K562 (cell line): ENCODE measurements around the gene HSD17B3. TPM values are rescaled to one million over a fixed set of nuclear protein-coding genes. Genes with fewer than 3 reads are reported as not detected.

Experiments
- ATAC-seq: fragments of 200-7000 bp; cut with Tn5 transposase; 3 replicates; pipeline ENCODE4 v1.9.1; 2020; ENCODE audit warnings: moderate library complexity
- BruUV-seq: library from RNA; stranded (reverse); fragments of 400-500 nt; replicated peaks from 2 replicates; lab custom pipeline; 2021; lab: Mats Ljungman, UMichigan
- CTCF ChIA-PET: fragments of 300-600 bp; formaldehyde crosslinking; extraction: SDS; loops from one replicate; lab custom pipeline; 2021; ENCODE audit warnings: low intra/inter-chr PET ratio; lab: Yijun Ruan, JAX
- POLR2A ChIA-PET: fragments of 300-600, 350-650 bp; sonication (Branson Sonifier 250); formaldehyde crosslinking; extraction: SDS; loops from one replicate; lab custom pipeline; 2021; ENCODE audit warnings: antibody characterized with exemption, inconsistent platforms; lab: Yijun Ruan, JAX
- DNase-seq, 4 experiments: peaks; one replicate each; pipeline versions ENCODE4 v3.0.0 to v3.0.0-alpha.2; 2011 to 2018; ENCODE audit warnings: low spot score in 3 of 4, mixed read lengths in 3 of 4; ENCODE audit errors: extremely low read depth in 1 of 4
- FAIRE-seq: peaks from 2 replicates; lab custom pipeline; 2011; peaks lifted over from hg19 to GRCh38; lab: Jason Lieb, UNC
- H2AFZ ChIP-seq: 2 replicates; pipeline ENCODE4 v1.6.0; 2011; ENCODE audit warnings: low read depth, low read length, control low read depth, inconsistent platforms
- H3K27ac ChIP-seq: fragments of 200-600 bp; 3 replicates; pipeline ENCODE4 v1.8.0; 2011; ENCODE audit warnings: low read depth, mild to moderate bottlenecking, control low read depth, inconsistent platforms, low read length, moderate library complexity, mixed read lengths; ENCODE audit errors: extremely low read depth
- H3K27me3 ChIP-seq, 2 experiments: fragments of 300-600 bp in 1 of 2; 2 replicates in 1 of 2; 3 replicates in 1 of 2; pipeline versions ENCODE4 v1.6.0 to v1.8.0; 2011; ENCODE audit warnings: inconsistent platforms in 2 of 2, low read length in 2 of 2, mild to moderate bottlenecking in 1 of 2, mixed read lengths in 1 of 2, moderate library complexity in 1 of 2; ENCODE audit not compliant: control insufficient read depth in 2 of 2, insufficient read depth in 2 of 2
- H3K36me3 ChIP-seq: fragments of 300-600 bp; 3 replicates; pipeline ENCODE4 v1.8.0; 2011; ENCODE audit warnings: mild to moderate bottlenecking, low read length, inconsistent platforms; ENCODE audit not compliant: control insufficient read depth, insufficient read depth
- H3K4me1 ChIP-seq, 2 experiments: fragments of 200-600 bp in 1 of 2; replicated peaks in 1 of 2; 2 replicates in 1 of 2; 3 replicates in 1 of 2; pipeline versions ENCODE4 v1.5.1 to v1.8.0; 2011; ENCODE audit warnings: inconsistent platforms in 2 of 2, low read length in 2 of 2, mild to moderate bottlenecking in 1 of 2, mixed read lengths in 1 of 2, moderate library complexity in 1 of 2; ENCODE audit not compliant: control insufficient read depth in 2 of 2, insufficient read depth in 2 of 2
- H3K4me2 ChIP-seq: 2 replicates; pipeline ENCODE4 v1.6.1; 2011; ENCODE audit warnings: low read length, control low read depth, inconsistent platforms, mixed read lengths; ENCODE audit not compliant: insufficient read depth
- H3K4me3 ChIP-seq: fragments of 200-600 bp; sonication (generic), shearing (Covaris generic); 2 replicates; pipeline ENCODE4 v1.5.1; 2016; ENCODE audit warnings: control low read depth, inconsistent platforms
- H3K79me2 ChIP-seq: fragments of 200-600 bp; 3 replicates; pipeline ENCODE4 v1.8.0; 2011; ENCODE audit warnings: low read length, inconsistent platforms; ENCODE audit not compliant: control insufficient read depth, insufficient read depth
- H3K9ac ChIP-seq, 2 experiments: 2 replicates each; pipeline versions ENCODE4 v1.6.0 to v1.6.1; 2011; ENCODE audit warnings: low read depth in 2 of 2, low read length in 2 of 2, control low read depth in 1 of 2, inconsistent platforms in 1 of 2, mild to moderate bottlenecking in 1 of 2, mixed read lengths in 1 of 2; ENCODE audit not compliant: insufficient read depth in 1 of 2
- H3K9me1 ChIP-seq: one replicate; pipeline ENCODE4 v1.6.0; 2011; ENCODE audit warnings: inconsistent platforms, mild to moderate bottlenecking, low read length, moderate library complexity; ENCODE audit not compliant: control insufficient read depth, insufficient read depth
- H3K9me3 ChIP-seq: replicated peaks from 2 replicates; pipeline ENCODE4 v1.5.1; 2011; ENCODE audit warnings: low read depth, low read length, inconsistent platforms; ENCODE audit not compliant: control insufficient read depth, insufficient read depth
- H4K20me1 ChIP-seq: replicated peaks from 2 replicates; pipeline ENCODE4 v1.6.1; 2011; ENCODE audit warnings: low read length, inconsistent platforms, mixed read lengths; ENCODE audit not compliant: control insufficient read depth, insufficient read depth
- CBX5 ChIP-seq: IDR thresholded peaks from 2 replicates; pipeline ENCODE4 v1.6.1; 2014; ENCODE audit warnings: low read depth, borderline replicate concordance
- JUNB ChIP-seq: fragments of 450-650 bp; formaldehyde crosslinking; conservative IDR thresholded peaks from 2 replicates; pipeline ENCODE4 v1.4.0; 2020; ENCODE audit warnings: mild to moderate bottlenecking
- NUFIP1 ChIP-seq: fragments of 450-650 bp; IDR thresholded peaks from 2 replicates; pipeline ENCODE4 v1.6.1; 2018; ENCODE audit not compliant: partially characterized antibody
- XRCC4 ChIP-seq: IDR thresholded peaks from one replicate; pipeline ENCODE4 v1.6.1; 2011; ENCODE audit not compliant: insufficient read depth, insufficient read length; ENCODE audit errors: extremely low read depth
- ZNF384 ChIP-seq: IDR thresholded peaks from 2 replicates; pipeline ENCODE4 v1.6.1; 2012; ENCODE audit warnings: low read depth, low read length, improper control_type of control experiment
- ZNF583 ChIP-seq: fragments of 250-450 bp; sonication (Bioruptor Pico); IDR thresholded peaks from 2 replicates; pipeline ENCODE4 v1.4.0; 2020
- WGBS: fragments of 100-300 bp; shearing (Covaris generic); methylation state at CpG from one replicate; pipeline ENCODE4 v1.1.6; 2016; ENCODE audit warnings: low coverage, mixed read lengths; ENCODE audit not compliant: insufficient coverage; ENCODE audit errors: missing lambda C conversion rate; 5-methylcytosine and 5-hydroxymethylcytosine counted together
- in situ Hi-C: fragments of 300-500 bp; cut with MboI; formaldehyde crosslinking; loops from 4 replicates; pipeline ENCODE4 v1.15.0; 2018; ENCODE audit warnings: inconsistent platforms, mixed read lengths
- intact Hi-C: fragments of 100-400 bp; cut with micrococcal nuclease; formaldehyde crosslinking; loops from 2 replicates; pipeline ENCODE4 v1.14.2; 2022
- polyA plus RNA-seq, 8 experiments: library from polyadenylated mRNA; depleted of rRNA in 4 of 8; stranded (reverse) in 5 of 8; unstranded in 3 of 8; fragments of >200 nt; fragmentation: Nextera tagmentation in 2 of 8; fragmentation: Illumina TruSeq in 1 of 8; extraction: Ambion mirVana in 2 of 8; extraction: Trizol in 1 of 8; gene quantifications; 2 replicates each; pipeline versions ENCODE4 v1.2.1 to v1.2.3, GENCODE V29; 2011 to 2014; ENCODE audit warnings: inconsistent platforms in 1 of 8, missing spikeins in 1 of 8
- total RNA-seq, 7 experiments: library from RNA; depleted of rRNA in 6 of 7; stranded (reverse); fragments of >200 nt in 6 of 7; fragmentation: Illumina TruSeq in 2 of 7; extraction: Trizol in 2 of 7; gene quantifications; 2 replicates each; pipeline versions ENCODE4 v1.2.1 to v1.2.3, GENCODE V29; 2011 to 2021; ENCODE audit warnings: low replicate concordance in 1 of 7
- TF ChIP-seq, protein P1 (sequence below): fragments of 450-650 bp; formaldehyde crosslinking; IDR thresholded peaks from 2 replicates; pipeline ENCODE4 v1.4.0; 2020; ENCODE audit warnings: mild to moderate bottlenecking, moderate library complexity
- TF ChIP-seq, protein P2 (sequence below), 2 experiments: fragments of 450-650 bp; formaldehyde crosslinking in 1 of 2; IDR thresholded peaks; 2 replicates each; pipeline versions ENCODE4 v1.4.0 to v1.6.1; 2014 to 2020; ENCODE audit warnings: mild to moderate bottlenecking in 2 of 2, borderline replicate concordance in 1 of 2, low read depth in 1 of 2
- TF ChIP-seq, protein P3 (sequence below): sonication (generic); formaldehyde crosslinking; IDR thresholded peaks from 2 replicates; pipeline ENCODE4 v1.8.0; 2022; ENCODE audit warnings: mild to moderate bottlenecking, missing genetic modification reagents

The HSD17B3 gene
- total and polyA plus RNA-seq, 9 of the 15 experiments (the other 6 are each of a cell fraction or from before 2014, with no cell fraction given), result not detected

DNA sequence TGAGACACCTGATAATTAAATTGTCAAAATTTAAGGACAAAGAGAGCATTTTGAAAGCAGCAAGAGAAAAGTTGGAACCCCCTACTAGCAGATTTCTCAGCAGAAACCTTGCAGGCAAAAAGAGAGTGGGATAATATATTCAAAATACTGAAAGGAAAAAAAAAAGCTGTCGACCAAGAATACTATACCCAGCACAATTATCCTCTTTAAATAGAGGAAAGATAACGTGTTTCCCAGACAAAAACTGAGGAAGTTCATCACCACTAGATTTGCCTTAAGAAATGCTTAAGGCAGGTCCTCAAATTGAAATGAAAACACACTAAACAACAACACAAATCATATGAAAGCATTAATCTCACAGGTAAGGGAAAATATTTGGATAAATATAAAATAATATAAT lies 27.0 kb downstream of the HSD17B3 start:
- Histone ChIP-seq H3K9me3 (0 out of 2 replicates have a peak, but pooled peaks cover 6% of the 10 kb centered on the region), H3K9ac (no peak overlapping the region), H4K20me1 (no peaks in the 10 kb centered on the region), H3K4me2 (no peak overlapping the region), H3K79me2 (no peaks in the 10 kb centered on the region), H3K36me3 (no peaks in the 10 kb centered on the region), H2AFZ (no peak overlapping the region), H3K4me3 (no peak overlapping the region), H3K27me3 (no peaks in the 10 kb centered on the region), H3K27ac (no peak overlapping the region), H3K9me1 (no peaks in the 10 kb centered on the region), H3K4me1 (no peaks in the 10 kb centered on the region)
- ATAC-seq (no peak), FAIRE-seq (no peak), DNase-seq (no peak)
- no TSS peak for BruUV-seq
- WGBS, result 8% methylated on average over 2 of the region's 2 CpGs
- CTCF ChIA-PET, result no interaction called here
- intact Hi-C loops, result no loop called here
- POLR2A ChIA-PET, result no interaction called here
- in situ Hi-C loops, result no loop called here
- TF ChIP-seq NUFIP1, result no peak
- 0 out of 2 replicates have a peak, but pooled peaks have one; percentile 28 for TF ChIP-seq CBX5
- no peak for TF ChIP-seq ZNF583 (CRISPR knock-in tag)
- TF ChIP-seq ZNF384, result peak; percentile 28; the same call in 1 of the 2 replicates
- TF ChIP-seq, protein P1, sequence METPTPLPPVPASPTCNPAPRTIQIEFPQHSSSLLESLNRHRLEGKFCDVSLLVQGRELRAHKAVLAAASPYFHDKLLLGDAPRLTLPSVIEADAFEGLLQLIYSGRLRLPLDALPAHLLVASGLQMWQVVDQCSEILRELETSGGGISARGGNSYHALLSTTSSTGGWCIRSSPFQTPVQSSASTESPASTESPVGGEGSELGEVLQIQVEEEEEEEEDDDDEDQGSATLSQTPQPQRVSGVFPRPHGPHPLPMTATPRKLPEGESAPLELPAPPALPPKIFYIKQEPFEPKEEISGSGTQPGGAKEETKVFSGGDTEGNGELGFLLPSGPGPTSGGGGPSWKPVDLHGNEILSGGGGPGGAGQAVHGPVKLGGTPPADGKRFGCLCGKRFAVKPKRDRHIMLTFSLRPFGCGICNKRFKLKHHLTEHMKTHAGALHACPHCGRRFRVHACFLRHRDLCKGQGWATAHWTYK (CRISPR knock-in tag), result no peak
- TF ChIP-seq, protein P2, sequence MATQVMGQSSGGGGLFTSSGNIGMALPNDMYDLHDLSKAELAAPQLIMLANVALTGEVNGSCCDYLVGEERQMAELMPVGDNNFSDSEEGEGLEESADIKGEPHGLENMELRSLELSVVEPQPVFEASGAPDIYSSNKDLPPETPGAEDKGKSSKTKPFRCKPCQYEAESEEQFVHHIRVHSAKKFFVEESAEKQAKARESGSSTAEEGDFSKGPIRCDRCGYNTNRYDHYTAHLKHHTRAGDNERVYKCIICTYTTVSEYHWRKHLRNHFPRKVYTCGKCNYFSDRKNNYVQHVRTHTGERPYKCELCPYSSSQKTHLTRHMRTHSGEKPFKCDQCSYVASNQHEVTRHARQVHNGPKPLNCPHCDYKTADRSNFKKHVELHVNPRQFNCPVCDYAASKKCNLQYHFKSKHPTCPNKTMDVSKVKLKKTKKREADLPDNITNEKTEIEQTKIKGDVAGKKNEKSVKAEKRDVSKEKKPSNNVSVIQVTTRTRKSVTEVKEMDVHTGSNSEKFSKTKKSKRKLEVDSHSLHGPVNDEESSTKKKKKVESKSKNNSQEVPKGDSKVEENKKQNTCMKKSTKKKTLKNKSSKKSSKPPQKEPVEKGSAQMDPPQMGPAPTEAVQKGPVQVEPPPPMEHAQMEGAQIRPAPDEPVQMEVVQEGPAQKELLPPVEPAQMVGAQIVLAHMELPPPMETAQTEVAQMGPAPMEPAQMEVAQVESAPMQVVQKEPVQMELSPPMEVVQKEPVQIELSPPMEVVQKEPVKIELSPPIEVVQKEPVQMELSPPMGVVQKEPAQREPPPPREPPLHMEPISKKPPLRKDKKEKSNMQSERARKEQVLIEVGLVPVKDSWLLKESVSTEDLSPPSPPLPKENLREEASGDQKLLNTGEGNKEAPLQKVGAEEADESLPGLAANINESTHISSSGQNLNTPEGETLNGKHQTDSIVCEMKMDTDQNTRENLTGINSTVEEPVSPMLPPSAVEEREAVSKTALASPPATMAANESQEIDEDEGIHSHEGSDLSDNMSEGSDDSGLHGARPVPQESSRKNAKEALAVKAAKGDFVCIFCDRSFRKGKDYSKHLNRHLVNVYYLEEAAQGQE (IDR thresholded peaks at IDR 0.05; ENCODE audit: borderline replicate concordance), result no peak
- TF ChIP-seq, protein P2 (CRISPR knock-in tag; IDR thresholded peaks at IDR 0.05; ENCODE audit: low read depth), result no peak
- TF ChIP-seq, protein P3, sequence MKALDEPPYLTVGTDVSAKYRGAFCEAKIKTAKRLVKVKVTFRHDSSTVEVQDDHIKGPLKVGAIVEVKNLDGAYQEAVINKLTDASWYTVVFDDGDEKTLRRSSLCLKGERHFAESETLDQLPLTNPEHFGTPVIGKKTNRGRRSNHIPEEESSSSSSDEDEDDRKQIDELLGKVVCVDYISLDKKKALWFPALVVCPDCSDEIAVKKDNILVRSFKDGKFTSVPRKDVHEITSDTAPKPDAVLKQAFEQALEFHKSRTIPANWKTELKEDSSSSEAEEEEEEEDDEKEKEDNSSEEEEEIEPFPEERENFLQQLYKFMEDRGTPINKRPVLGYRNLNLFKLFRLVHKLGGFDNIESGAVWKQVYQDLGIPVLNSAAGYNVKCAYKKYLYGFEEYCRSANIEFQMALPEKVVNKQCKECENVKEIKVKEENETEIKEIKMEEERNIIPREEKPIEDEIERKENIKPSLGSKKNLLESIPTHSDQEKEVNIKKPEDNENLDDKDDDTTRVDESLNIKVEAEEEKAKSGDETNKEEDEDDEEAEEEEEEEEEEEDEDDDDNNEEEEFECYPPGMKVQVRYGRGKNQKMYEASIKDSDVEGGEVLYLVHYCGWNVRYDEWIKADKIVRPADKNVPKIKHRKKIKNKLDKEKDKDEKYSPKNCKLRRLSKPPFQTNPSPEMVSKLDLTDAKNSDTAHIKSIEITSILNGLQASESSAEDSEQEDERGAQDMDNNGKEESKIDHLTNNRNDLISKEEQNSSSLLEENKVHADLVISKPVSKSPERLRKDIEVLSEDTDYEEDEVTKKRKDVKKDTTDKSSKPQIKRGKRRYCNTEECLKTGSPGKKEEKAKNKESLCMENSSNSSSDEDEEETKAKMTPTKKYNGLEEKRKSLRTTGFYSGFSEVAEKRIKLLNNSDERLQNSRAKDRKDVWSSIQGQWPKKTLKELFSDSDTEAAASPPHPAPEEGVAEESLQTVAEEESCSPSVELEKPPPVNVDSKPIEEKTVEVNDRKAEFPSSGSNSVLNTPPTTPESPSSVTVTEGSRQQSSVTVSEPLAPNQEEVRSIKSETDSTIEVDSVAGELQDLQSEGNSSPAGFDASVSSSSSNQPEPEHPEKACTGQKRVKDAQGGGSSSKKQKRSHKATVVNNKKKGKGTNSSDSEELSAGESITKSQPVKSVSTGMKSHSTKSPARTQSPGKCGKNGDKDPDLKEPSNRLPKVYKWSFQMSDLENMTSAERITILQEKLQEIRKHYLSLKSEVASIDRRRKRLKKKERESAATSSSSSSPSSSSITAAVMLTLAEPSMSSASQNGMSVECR (CRISPR knock-in tag), result no peak
- no peak for TF ChIP-seq JUNB (CRISPR knock-in tag)
- no peak for TF ChIP-seq XRCC4
